T-cell (primary cell): ENCODE data around the gene UBTFL1. TPM values are rescaled to one million over a fixed set of nuclear protein-coding genes. Genes with fewer than 3 reads are reported as not detected.
"Not testable (repeated sequence)": the region's sequence is repeated elsewhere in the genome, so short reads cannot be mapped to it uniquely, and the experiment has no call there.

Source experiments
- ATAC-seq, 4 experiments: fragments of 200-7000 bp in 3 of 4; fragments of 150-1000 bp in 1 of 4; cut with Tn5 transposase; replicated peaks in 1 of 4; 1 replicate in 3 of 4; 2 replicates in 1 of 4; pipeline ENCODE4 v1.10.0; 2021; ENCODE audit warnings: moderate library complexity in 3 of 4, mild to moderate bottlenecking in 2 of 4, moderate number of reproducible peaks in 1 of 4
- CTCF ChIA-PET, 2 donors: fragments of 300-600 bp; sonication (Branson Sonifier 250); formaldehyde crosslinking; loops; one replicate each; lab custom pipeline; 2022; ENCODE audit warnings: antibody characterized with exemption in 2 of 2; lab: Charles Lee
- POLR2A ChIA-PET, 2 donors: fragments of 300-600 bp; sonication (Branson Sonifier 250); formaldehyde crosslinking; loops; one replicate each; lab custom pipeline; 2022; ENCODE audit warnings: antibody characterized with exemption in 2 of 2; lab: Charles Lee
- DNase-seq, 35 experiments: peaks; one replicate each; pipeline versions ENCODE4 v3.0.0 to v3.0.0-alpha.2; 2013 to 2023
- H3K27ac ChIP-seq: one replicate; pipeline ENCODE4 v1.5.1; 2013; ENCODE audit warnings: low read length
- H3K27me3 ChIP-seq, 2 experiments: replicated peaks in 1 of 2; 1 replicate in 1 of 2; 2 replicates in 1 of 2; pipeline versions ENCODE4 v1.6.1 to v1.7.0; 2013; ENCODE audit warnings: low read length in 1 of 2, mixed read lengths in 1 of 2; ENCODE audit not compliant: control insufficient read depth in 2 of 2, insufficient read depth in 2 of 2; ENCODE audit errors: extremely low read depth in 1 of 2
- H3K36me3 ChIP-seq, 2 donors: 1 replicate in 1 of 2; 2 replicates in 1 of 2; pipeline versions ENCODE4 v1.6.1 to v1.7.0; 2013; ENCODE audit warnings: low read length in 1 of 2; ENCODE audit not compliant: control insufficient read depth in 2 of 2, insufficient read depth in 1 of 2; ENCODE audit errors: extremely low read depth in 1 of 2
- H3K4me1 ChIP-seq, 2 experiments: 1 replicate in 1 of 2; 2 replicates in 1 of 2; pipeline versions ENCODE4 v1.6.1 to v1.7.0; 2013; ENCODE audit warnings: low read length in 2 of 2, mixed read lengths in 1 of 2; ENCODE audit not compliant: insufficient read depth in 2 of 2, control insufficient read depth in 1 of 2; ENCODE audit errors: extremely low read depth in 1 of 2
- H3K4me3 ChIP-seq, 2 donors: 1 replicate in 1 of 2; 2 replicates in 1 of 2; pipeline versions ENCODE4 v1.5.1 to v1.7.0; 2013; ENCODE audit warnings: mild to moderate bottlenecking in 2 of 2, low read length in 1 of 2, moderate library complexity in 1 of 2; ENCODE audit not compliant: control insufficient read depth in 1 of 2; ENCODE audit errors: extremely low read depth in 1 of 2
- H3K9me3 ChIP-seq: 2 replicates; pipeline ENCODE4 v1.7.0; 2013
- H3K27ac Mint-ChIP-seq, 2 donors: one replicate each; pipeline ENCODE4 v1.8.0; 2020 to 2021; ENCODE audit warnings: mild to moderate bottlenecking in 2 of 2, mixed read lengths in 2 of 2
- H3K27me3 Mint-ChIP-seq, 2 donors: one replicate each; pipeline ENCODE4 v1.8.0; 2021 to 2022; ENCODE audit warnings: mixed read lengths in 2 of 2
- H3K36me3 Mint-ChIP-seq: one replicate; pipeline ENCODE4 v1.8.0; 2021; ENCODE audit warnings: mixed read lengths
- H3K4me1 Mint-ChIP-seq, 3 donors: one replicate each; pipeline ENCODE4 v1.8.0; 2020 to 2022; ENCODE audit warnings: mixed read lengths in 3 of 3, mild to moderate bottlenecking in 1 of 3
- H3K4me3 Mint-ChIP-seq, 3 donors: one replicate each; pipeline ENCODE4 v1.8.0; 2020 to 2022; ENCODE audit warnings: mild to moderate bottlenecking in 3 of 3, mixed read lengths in 3 of 3, moderate library complexity in 3 of 3
- H3K9me3 Mint-ChIP-seq, 3 donors: one replicate each; pipeline ENCODE4 v1.8.0; 2020 to 2022; ENCODE audit warnings: mixed read lengths in 3 of 3
- WGBS: methylation state at CpG from one replicate; pipeline ENCODE4 v1.1.5; 2013; ENCODE audit warnings: missing lambda C conversion rate; ENCODE audit not compliant: insufficient coverage; 5-methylcytosine and 5-hydroxymethylcytosine counted together
- total RNA-seq, 35 experiments: library from RNA in 6 of 35; stranded (reverse) in 6 of 35; fragments of 120-200 nt in 1 of 35; gene quantifications; one replicate each; pipeline versions ENCODE4 v1.2.1 to v1.2.4 and lab custom pipeline; 2013 to 2026

UBTFL1 gene
- total RNA-seq: not detected
- not detected for total RNA-seq (2013)
- total RNA-seq (lab: John Stamatoyannopoulos, UW): 0 reads per million in 29 experiments

DNA sequence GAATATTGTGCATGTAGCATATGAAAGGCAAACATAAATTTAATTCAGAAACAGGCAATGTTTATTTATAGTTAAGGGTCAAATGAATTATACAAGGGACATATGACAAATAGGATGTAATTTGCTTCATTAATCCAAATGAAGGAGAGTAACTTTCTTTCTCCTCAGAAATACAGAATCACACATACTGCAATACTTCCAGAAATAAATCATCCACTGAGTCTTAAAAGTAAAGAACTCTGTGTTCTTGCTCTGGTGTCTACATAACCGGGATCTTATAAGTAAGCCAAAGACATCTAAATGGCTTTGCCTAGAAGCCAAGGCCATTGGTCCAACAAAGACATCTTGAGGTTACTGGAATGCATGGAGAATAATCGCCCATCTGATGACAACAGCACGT is at the start of gene UBTFL1:
UBTFL1 (plus strand) TSS at position 301 of the 400 bp plus-strand sequence; CDS start at position 301, 0 bp downstream.
- H3K27ac Mint-ChIP-seq, CTCF ChIA-PET, DNase-seq, H3K4me3 Mint-ChIP-seq, H3K36me3 Mint-ChIP-seq, H3K27me3 ChIP-seq, H3K4me1 ChIP-seq, H3K36me3 ChIP-seq, H3K27ac ChIP-seq, H3K27me3 Mint-ChIP-seq, H3K9me3 Mint-ChIP-seq, H3K9me3 ChIP-seq, ATAC-seq, POLR2A ChIA-PET, H3K4me3 ChIP-seq, H3K4me1 Mint-ChIP-seq: not testable (repeated sequence)
- no CpG with 5 or more reads among the region's 3 CpGs for WGBS

GRCh38 chr11:90051591-90052209 is 34.0 kb upstream of the UBTFL1 start:
- H3K36me3 ChIP-seq, H3K4me1 ChIP-seq, ATAC-seq, DNase-seq, H3K27me3 ChIP-seq, H3K4me3 Mint-ChIP-seq, H3K9me3 Mint-ChIP-seq, H3K4me1 Mint-ChIP-seq, H3K27me3 Mint-ChIP-seq, POLR2A ChIA-PET, CTCF ChIA-PET, H3K4me3 ChIP-seq, H3K9me3 ChIP-seq, H3K27ac ChIP-seq, H3K27ac Mint-ChIP-seq, H3K36me3 Mint-ChIP-seq: not testable (repeated sequence)
- no CpG with 5 or more reads among the region's 41 CpGs for WGBS

GRCh38 chr11:90052311-90052710 is 33.4 kb upstream of the UBTFL1 start:
- ATAC-seq, H3K27me3 ChIP-seq, H3K36me3 Mint-ChIP-seq, DNase-seq, H3K27ac Mint-ChIP-seq, H3K9me3 Mint-ChIP-seq, POLR2A ChIA-PET, H3K4me3 Mint-ChIP-seq, H3K27me3 Mint-ChIP-seq, H3K27ac ChIP-seq, H3K4me1 ChIP-seq, H3K4me1 Mint-ChIP-seq, CTCF ChIA-PET, H3K36me3 ChIP-seq, H3K4me3 ChIP-seq, H3K9me3 ChIP-seq: not testable (repeated sequence)
- WGBS: no CpG with 5 or more reads among the region's 33 CpGs

DNA sequence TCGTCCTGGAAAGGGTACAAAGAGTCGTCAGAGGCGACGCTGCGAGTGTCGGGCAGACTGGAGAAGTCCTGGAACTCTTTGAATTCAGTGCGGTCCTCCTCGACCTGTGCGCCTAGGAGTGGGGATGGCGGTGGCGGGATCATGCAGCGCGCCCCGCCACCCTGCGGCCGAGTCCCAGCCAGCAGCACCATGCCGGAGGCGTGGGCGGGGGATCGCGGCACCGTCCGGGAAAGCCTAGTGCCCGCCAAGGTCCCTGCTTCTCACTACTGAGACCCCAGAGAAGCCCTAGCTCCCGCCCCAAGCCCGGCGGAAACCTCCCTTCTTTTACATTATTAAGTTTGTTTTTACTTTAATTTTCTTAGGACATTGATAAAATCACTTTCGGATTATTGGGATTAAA is 32.2 kb upstream of the UBTFL1 start:
- WGBS: no CpG with 5 or more reads among the region's 28 CpGs

DNA sequence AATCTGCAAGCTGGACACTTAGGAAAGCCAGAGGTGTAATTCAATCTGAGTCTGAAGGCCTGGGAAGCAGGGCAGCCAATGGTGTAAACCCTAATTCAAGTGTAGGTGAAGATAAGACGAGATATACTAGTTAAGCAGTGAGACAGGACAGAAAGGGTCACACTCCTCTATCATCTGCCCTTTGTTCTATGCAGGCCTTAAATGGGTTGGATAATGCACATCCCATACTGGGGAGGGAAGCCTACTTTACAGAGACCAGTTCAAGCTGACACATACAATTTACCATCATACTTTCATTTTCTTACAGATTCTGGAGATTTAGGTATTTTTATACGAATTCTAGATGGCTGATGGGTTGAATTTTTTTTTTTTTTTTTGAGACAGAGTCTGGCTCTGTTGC is 3.0 kb downstream of the UBTFL1 start:
- H3K9me3 ChIP-seq, H3K36me3 ChIP-seq, POLR2A ChIA-PET, H3K4me1 Mint-ChIP-seq, H3K9me3 Mint-ChIP-seq, H3K27ac ChIP-seq, CTCF ChIA-PET, H3K4me1 ChIP-seq, DNase-seq, H3K27me3 ChIP-seq, H3K36me3 Mint-ChIP-seq, H3K4me3 ChIP-seq, H3K4me3 Mint-ChIP-seq, H3K27ac Mint-ChIP-seq, H3K27me3 Mint-ChIP-seq, ATAC-seq: not testable (repeated sequence)
- no CpG with 5 or more reads among the region's 2 CpGs for WGBS

More for the DNA sequence above, 32.2 kb upstream of the UBTFL1 start:
- ATAC-seq, DNase-seq, CTCF ChIA-PET, H3K4me1 Mint-ChIP-seq, H3K9me3 ChIP-seq, H3K36me3 Mint-ChIP-seq, H3K9me3 Mint-ChIP-seq, H3K27ac Mint-ChIP-seq, H3K27me3 ChIP-seq, H3K27me3 Mint-ChIP-seq, H3K36me3 ChIP-seq, H3K4me3 Mint-ChIP-seq, H3K4me3 ChIP-seq, POLR2A ChIA-PET, H3K4me1 ChIP-seq, H3K27ac ChIP-seq: not testable (repeated sequence)

DNA sequence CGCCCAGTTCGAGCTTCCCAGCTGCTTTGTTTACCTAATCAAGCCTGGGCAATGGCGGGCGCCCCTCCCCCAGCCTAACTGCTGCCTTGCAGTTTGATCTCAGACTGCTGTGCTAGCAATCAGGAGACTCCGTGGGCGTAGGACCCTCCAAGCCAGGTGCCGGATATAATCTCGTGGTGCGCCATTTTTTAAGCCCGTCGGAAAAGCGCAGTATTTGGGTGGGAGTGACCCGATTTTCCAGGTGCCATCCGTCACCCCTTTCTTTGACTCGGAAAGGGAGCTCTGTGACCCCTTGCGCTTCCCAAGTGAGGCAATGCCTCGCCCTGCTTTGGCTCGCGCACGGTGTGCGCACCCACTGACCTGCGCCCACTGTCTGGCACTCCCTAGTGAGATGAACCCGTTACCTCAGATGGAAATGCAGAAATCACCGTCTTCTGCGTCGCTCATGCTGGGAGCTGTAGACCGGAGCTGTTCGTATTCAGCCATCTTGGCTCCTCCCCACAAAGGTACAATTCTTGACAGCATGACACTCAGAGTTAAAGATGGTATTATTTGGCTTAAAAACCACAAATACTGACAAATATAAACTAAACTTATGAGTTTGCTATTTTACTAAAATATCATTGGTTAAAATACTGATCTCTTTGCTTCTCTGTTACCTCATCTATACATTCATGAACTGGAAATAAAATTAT is 9.6 kb downstream of the UBTFL1 start:
- H3K36me3 ChIP-seq, H3K4me1 ChIP-seq, CTCF ChIA-PET, ATAC-seq, H3K27me3 ChIP-seq, H3K9me3 Mint-ChIP-seq, H3K4me1 Mint-ChIP-seq, POLR2A ChIA-PET, H3K27me3 Mint-ChIP-seq, DNase-seq, H3K4me3 ChIP-seq, H3K27ac Mint-ChIP-seq, H3K9me3 ChIP-seq, H3K4me3 Mint-ChIP-seq, H3K27ac ChIP-seq, H3K36me3 Mint-ChIP-seq: not testable (repeated sequence)
- WGBS: 100% methylated on average over 1 of the region's 28 CpGs
